Lower lobe of right lung (tissue), 2 donors: ENCODE measurements around the gene MARVELD3. TPM values are rescaled to one million over a fixed set of nuclear protein-coding genes. Genes with fewer than 3 reads are reported as not detected.
"Not testable (repeated sequence)": the region's sequence is repeated elsewhere in the genome, so short reads cannot be mapped to it uniquely, and the experiment has no call there.

Experiments
- ATAC-seq, 2 donors: fragments of 200-7000 bp; cut with Tn5 transposase; one replicate each; pipeline ENCODE4 v1.9.1; 2020 to 2022; ENCODE audit warnings: mild to moderate bottlenecking in 2 of 2, moderate library complexity in 2 of 2
- DNase-seq: peaks from one replicate; pipeline ENCODE4 v3.0.0-alpha.2; 2020
- H3K27ac ChIP-seq: fragments of 200-600 bp; one replicate; pipeline ENCODE4 v1.8.0; 2022
- H3K27me3 ChIP-seq: fragments of 200-600 bp; one replicate; pipeline ENCODE4 v1.8.0; 2022; ENCODE audit warnings: low read depth
- H3K36me3 ChIP-seq: fragments of 200-600 bp; one replicate; pipeline ENCODE4 v1.8.0; 2022; ENCODE audit warnings: mild to moderate bottlenecking
- H3K4me1 ChIP-seq: fragments of 200-600 bp; one replicate; pipeline ENCODE4 v1.8.0; 2022
- H3K4me3 ChIP-seq: fragments of 200-600 bp; one replicate; pipeline ENCODE4 v1.8.0; 2022; ENCODE audit warnings: mild to moderate bottlenecking
- H3K9me3 ChIP-seq: fragments of 200-600 bp; one replicate; pipeline ENCODE4 v1.8.0; 2022
- intact Hi-C: fragments of 100-400 bp; cut with DNase I; formaldehyde crosslinking; loops from one replicate; pipeline ENCODE4 v1.11.0; 2022
- total RNA-seq: library from RNA; stranded (reverse); fragmentation: NEBNext Ultra II Directional; extraction: Animal tissue kit (Norgen Biotek cat#: 25700); gene quantifications from one replicate; pipeline ENCODE4 v1.2.1, GENCODE V29; 2021
- TF ChIP-seq, protein P1 (sequence below): fragments of 200-600 bp; IDR thresholded peaks from one replicate; pipeline ENCODE4 v1.8.0; 2022; ENCODE audit warnings: antibody characterized with exemption, mild to moderate bottlenecking
- donor health status: DM: no; HTN: yes; CAD: no; lungs with severe emphysema.

The MARVELD3 gene
- total RNA-seq, 1 donor from 2014 or later: 6.7 TPM

DNA sequence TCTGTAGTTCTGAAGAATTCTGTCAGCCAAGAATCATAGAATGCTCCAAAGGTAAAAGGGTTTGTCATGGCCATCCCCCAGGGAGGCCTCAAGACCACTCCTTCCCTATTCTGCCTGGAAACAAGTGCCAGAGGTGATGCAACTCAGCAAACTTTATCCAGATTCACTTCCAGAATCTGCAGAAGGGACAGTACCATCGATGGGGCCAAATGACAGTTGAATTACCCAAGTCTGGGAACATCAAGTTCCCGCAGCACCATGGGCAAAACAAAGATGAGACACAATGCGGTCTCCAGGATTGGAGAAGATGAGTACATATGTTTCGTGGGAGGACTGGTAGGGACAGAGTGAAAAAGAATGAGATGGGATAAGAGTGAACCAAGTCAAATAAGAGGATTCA, 35.4 kb upstream of the MARVELD3 start:
- TF ChIP-seq, protein P1, sequence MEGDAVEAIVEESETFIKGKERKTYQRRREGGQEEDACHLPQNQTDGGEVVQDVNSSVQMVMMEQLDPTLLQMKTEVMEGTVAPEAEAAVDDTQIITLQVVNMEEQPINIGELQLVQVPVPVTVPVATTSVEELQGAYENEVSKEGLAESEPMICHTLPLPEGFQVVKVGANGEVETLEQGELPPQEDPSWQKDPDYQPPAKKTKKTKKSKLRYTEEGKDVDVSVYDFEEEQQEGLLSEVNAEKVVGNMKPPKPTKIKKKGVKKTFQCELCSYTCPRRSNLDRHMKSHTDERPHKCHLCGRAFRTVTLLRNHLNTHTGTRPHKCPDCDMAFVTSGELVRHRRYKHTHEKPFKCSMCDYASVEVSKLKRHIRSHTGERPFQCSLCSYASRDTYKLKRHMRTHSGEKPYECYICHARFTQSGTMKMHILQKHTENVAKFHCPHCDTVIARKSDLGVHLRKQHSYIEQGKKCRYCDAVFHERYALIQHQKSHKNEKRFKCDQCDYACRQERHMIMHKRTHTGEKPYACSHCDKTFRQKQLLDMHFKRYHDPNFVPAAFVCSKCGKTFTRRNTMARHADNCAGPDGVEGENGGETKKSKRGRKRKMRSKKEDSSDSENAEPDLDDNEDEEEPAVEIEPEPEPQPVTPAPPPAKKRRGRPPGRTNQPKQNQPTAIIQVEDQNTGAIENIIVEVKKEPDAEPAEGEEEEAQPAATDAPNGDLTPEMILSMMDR: no peak
- Histone ChIP-seq H3K4me1 (no peaks in the 10 kb centered on the region), H3K27ac (no peak overlapping the region), H3K27me3 (no peaks in the 10 kb centered on the region), H3K36me3 (no peaks in the 10 kb centered on the region), H3K9me3 (no peaks in the 10 kb centered on the region), H3K4me3 (no peak overlapping the region)
- ATAC-seq: peak in 1 of 2 donors; percentile 12
- DNase-seq: no peak
- intact Hi-C loops: no loop called here

- no peaks in the 10 kb centered on the region for H3K9me3 ChIP-seq
- no peak overlapping the region for H3K4me3 ChIP-seq
- intact Hi-C loops: no loop called here
- H3K27me3 ChIP-seq: no peaks in the 10 kb centered on the region
- TF ChIP-seq, protein P1: no peak
- H3K27ac ChIP-seq: no peak overlapping the region
- peaks cover 4% of the 10 kb centered on the region for H3K4me1 ChIP-seq
- DNase-seq: no peak
- H3K36me3 ChIP-seq: no peaks in the 10 kb centered on the region
- no peak for ATAC-seq
These were observed 34.1 kb upstream of the MARVELD3 start for GRCh38 chr16:71591917-71592316.

DNA sequence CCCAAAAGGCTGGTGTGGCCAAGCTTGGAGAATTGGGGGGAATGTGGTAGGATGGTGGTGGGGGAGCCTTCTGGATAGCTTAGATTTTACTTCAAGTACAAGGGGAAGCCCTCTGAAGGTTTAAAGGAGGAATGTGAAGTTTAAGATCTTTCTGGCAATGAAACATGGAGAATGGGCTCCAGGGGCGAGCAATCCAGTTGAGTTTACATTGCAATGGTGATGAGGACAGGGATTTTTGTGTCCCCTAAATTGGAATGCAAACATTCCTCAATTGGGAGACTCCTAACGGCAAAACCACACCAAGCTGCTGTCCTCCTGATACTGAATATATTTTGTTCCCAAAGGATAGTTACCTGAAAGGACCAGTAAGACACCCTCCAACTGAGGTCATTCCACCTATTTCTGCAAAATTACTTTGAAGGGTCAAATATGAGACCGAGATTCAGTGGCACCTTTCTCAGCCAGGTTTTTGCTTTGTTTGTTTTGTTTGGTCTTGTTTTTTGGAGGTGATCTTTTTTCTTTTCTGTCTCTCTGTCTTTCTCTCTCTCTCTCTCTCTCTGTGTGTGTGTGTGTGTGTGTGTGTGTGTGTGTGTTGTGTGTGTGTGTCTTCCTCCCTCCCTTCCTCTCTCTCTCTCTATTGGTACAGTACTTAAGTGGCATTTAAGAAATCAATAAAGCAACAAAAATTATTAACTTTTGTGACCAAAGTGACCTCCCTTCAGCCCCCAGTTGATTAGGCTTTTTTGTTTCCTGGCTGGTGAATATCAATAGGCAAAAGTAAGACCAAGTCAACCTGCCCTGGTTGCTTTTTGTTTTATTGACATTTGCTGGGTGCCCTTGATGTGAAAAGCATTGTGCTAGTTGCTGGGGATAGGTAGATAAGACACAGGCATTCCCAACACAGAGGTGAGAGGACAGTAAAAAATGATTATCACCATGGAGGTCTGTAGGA, 32.7 kb upstream of the MARVELD3 start:
- DNase-seq: no peak
- Histone ChIP-seq H3K9me3 (no peaks in the 10 kb centered on the region), H3K27ac (no peak overlapping the region), H3K27me3 (no peaks in the 10 kb centered on the region), H3K4me3 (no peak overlapping the region), H3K4me1 (peaks cover 4% of the 10 kb centered on the region), H3K36me3 (no peaks in the 10 kb centered on the region)
- no peak for ATAC-seq
- TF ChIP-seq, protein P1: no peak
- intact Hi-C loops: no loop called here

GRCh38 chr16:71594000-71594646, 31.9 kb upstream of the MARVELD3 start:
- DNase-seq (no peak), ATAC-seq (peak; percentile 43 to 70)
- TF ChIP-seq, protein P1: no peak
- intact Hi-C loops: no loop called here
- H3K27me3 ChIP-seq: no peaks in the 10 kb centered on the region
- no peak overlapping the region for H3K4me3 ChIP-seq
- no peaks in the 10 kb centered on the region for H3K9me3 ChIP-seq
- peaks cover 4% of the 10 kb centered on the region for H3K4me1 ChIP-seq
- no peak overlapping the region for H3K27ac ChIP-seq
- H3K36me3 ChIP-seq: no peaks in the 10 kb centered on the region

- H3K27me3 ChIP-seq, H3K4me3 ChIP-seq, H3K27ac ChIP-seq, H3K36me3 ChIP-seq, intact Hi-C loops, DNase-seq, H3K9me3 ChIP-seq, H3K4me1 ChIP-seq: not testable (repeated sequence)
- peak; percentile 38 to 86 for ATAC-seq
These were observed 30.6 kb upstream of the MARVELD3 start for GRCh38 chr16:71595340-71595826.

GRCh38 chr16:71598426-71598825, 27.6 kb upstream of the MARVELD3 start:
- DNase-seq, ATAC-seq, H3K36me3 ChIP-seq, H3K4me3 ChIP-seq, intact Hi-C loops, H3K27ac ChIP-seq, H3K27me3 ChIP-seq, H3K9me3 ChIP-seq, H3K4me1 ChIP-seq: not testable (repeated sequence)
